NCI-H2029 (cell line): ENCODE data around the gene BPI.
"Not testable (repeated sequence)": the region's sequence is repeated elsewhere in the genome, so short reads cannot be mapped to it uniquely, and the experiment has no call there.

Experiments used
- DNase-seq: peaks from one replicate; lab custom pipeline; 2025; lab: John Stamatoyannopoulos, UW

BPI gene

GRCh38 chr20:38303908-38304379 lies at the start of gene BPI:
TSS of gene BPI (plus strand) at chr20:38304156. CDS start at chr20:38304224, 68 bp downstream.
- no peak for DNase-seq

GRCh38 chr20:38254621-38255020 lies 49.3 kb upstream of the BPI start:
- DNase-seq = not testable (repeated sequence)

GRCh38 chr20:38255393-38255792 lies 48.6 kb upstream of the BPI start:
- DNase-seq = no peak

GRCh38 chr20:38256021-38256420 lies 47.9 kb upstream of the BPI start:
- no peak for DNase-seq

GRCh38 chr20:38256966-38257365 lies 47.0 kb upstream of the BPI start:
- DNase-seq = no peak

- no peak for DNase-seq
Measured at GRCh38 chr20:38258545-38259215, 45.3 kb upstream of the BPI start.

GRCh38 chr20:38260025-38260377 lies 44.0 kb upstream of the BPI start:
- no peak for DNase-seq

- DNase-seq = no peak
Measured at GRCh38 chr20:38260378-38261053, 43.4 kb upstream of the BPI start, which contains the start of gene KIAA1755. TSS of gene KIAA1755 (minus strand) at chr20:38260735. CDS start at chr20:38260500, 235 bp downstream.

GRCh38 chr20:38261054-38261390 lies 42.9 kb upstream of the BPI start:
- DNase-seq = no peak

- no peak for DNase-seq
Measured at GRCh38 chr20:38262931-38263330, 41.0 kb upstream of the BPI start.

- no peak for DNase-seq
Measured at GRCh38 chr20:38266426-38266825, 37.5 kb upstream of the BPI start.

- no peak for DNase-seq
Measured at GRCh38 chr20:38267296-38267695, 36.7 kb upstream of the BPI start.

GRCh38 chr20:38267901-38268514 lies 35.9 kb upstream of the BPI start:
- DNase-seq = no peak

- DNase-seq = no peak
Measured at GRCh38 chr20:38269040-38269439, 34.9 kb upstream of the BPI start.

- no peak for DNase-seq
Measured at GRCh38 chr20:38269715-38270114, 34.2 kb upstream of the BPI start.

- no peak for DNase-seq
Measured at GRCh38 chr20:38270869-38271605, 32.9 kb upstream of the BPI start.

- DNase-seq = no peak
Measured at GRCh38 chr20:38271608-38272120, 32.3 kb upstream of the BPI start.

GRCh38 chr20:38272398-38272797 lies 31.6 kb upstream of the BPI start:
- DNase-seq = no peak

- no peak for DNase-seq
Measured at GRCh38 chr20:38272961-38273360, 31.0 kb upstream of the BPI start.

- no peak for DNase-seq
Measured at GRCh38 chr20:38275815-38276550, 28.0 kb upstream of the BPI start.

- no peak for DNase-seq
Measured at GRCh38 chr20:38277285-38277684, 26.7 kb upstream of the BPI start.

- DNase-seq = no peak
Measured at GRCh38 chr20:38277691-38278090, 26.3 kb upstream of the BPI start.
